Naive B cell (primary cell): ENCODE measurements around the gene SMARCA2. TPM values are rescaled to one million over a fixed set of nuclear protein-coding genes. Genes with fewer than 3 reads are reported as not detected.

Experiments used
- ATAC-seq, 2 donors: fragments of 150-1000 bp; cut with Tn5 transposase; 2 replicates each; pipeline ENCODE4 v1.10.0; 2021; ENCODE audit warnings: low read depth in 2 of 2, mild to moderate bottlenecking in 2 of 2, moderate library complexity in 2 of 2
- DNase-seq: peaks from one replicate; pipeline ENCODE4 v3.0.0; 2022
- H3K27ac Mint-ChIP-seq, 6 donors: one replicate each; pipeline ENCODE4 v1.8.0; 2020 to 2022; ENCODE audit warnings: mild to moderate bottlenecking in 6 of 6, mixed read lengths in 6 of 6, moderate library complexity in 5 of 6, inconsistent platforms in 2 of 6
- H3K27me3 Mint-ChIP-seq, 3 donors: one replicate each; pipeline ENCODE4 v1.8.0; 2021 to 2022; ENCODE audit warnings: mixed read lengths in 3 of 3, mild to moderate bottlenecking in 1 of 3
- H3K36me3 Mint-ChIP-seq, 2 donors: one replicate each; pipeline ENCODE4 v1.8.0; 2020 to 2022; ENCODE audit warnings: mixed read lengths in 2 of 2, inconsistent platforms in 1 of 2, mild to moderate bottlenecking in 1 of 2
- H3K4me1 Mint-ChIP-seq, 3 donors: one replicate each; pipeline ENCODE4 v1.8.0; 2020 to 2022; ENCODE audit warnings: mixed read lengths in 3 of 3, inconsistent platforms in 1 of 3, mild to moderate bottlenecking in 1 of 3, moderate library complexity in 1 of 3
- H3K4me3 Mint-ChIP-seq, 8 donors: one replicate each; pipeline ENCODE4 v1.8.0; 2020 to 2022; ENCODE audit warnings: mild to moderate bottlenecking in 8 of 8, mixed read lengths in 8 of 8, moderate library complexity in 8 of 8, inconsistent platforms in 2 of 8
- H3K9me3 Mint-ChIP-seq, 7 donors: one replicate each; pipeline ENCODE4 v1.8.0; 2020 to 2022; ENCODE audit warnings: mixed read lengths in 7 of 7, mild to moderate bottlenecking in 5 of 7, inconsistent platforms in 2 of 7, moderate library complexity in 1 of 7
- polyA plus RNA-seq, 6 donors: library from polyadenylated mRNA; unstranded; fragments of 300-500 nt; fragmentation: Illumina TruSeq; gene quantifications; one replicate each; pipeline ENCODE4 v1.2.3, GENCODE V29; 2021; ENCODE audit warnings: low read depth in 6 of 6

SMARCA2 gene
- polyA plus RNA-seq, 6 donors from 2014 or later: 22.4 to 58.5 (median 39.8) TPM

GRCh38 chr9:2233274-2233673 is 218.1 kb downstream of the SMARCA2 start:
- no peak overlapping the region for H3K4me3 Mint-ChIP-seq
- peaks cover 0 to 7% (median 4%) of the 10 kb centered on the region in 3 donors for H3K27me3 Mint-ChIP-seq
- ATAC-seq (no peak), DNase-seq (no peak)
- no peaks in the 10 kb centered on the region for H3K36me3 Mint-ChIP-seq
- peaks cover 10 to 21% (median 13%) of the 10 kb centered on the region in 3 donors for H3K4me1 Mint-ChIP-seq
- no peak overlapping the region for H3K27ac Mint-ChIP-seq
- peaks cover 0 to 7% (median 2%) of the 10 kb centered on the region in 7 donors for H3K9me3 Mint-ChIP-seq

GRCh38 chr9:2234371-2234893 is 219.3 kb downstream of the SMARCA2 start:
- Mint-ChIP-seq H3K27ac (no peak overlapping the region), H3K27me3 (peaks cover 0 to 7% (median 4%) of the 10 kb centered on the region in 3 donors), H3K36me3 (no peaks in the 10 kb centered on the region), H3K4me1 (peaks cover under 1 to 9% (median 2%) of the 10 kb centered on the region in 3 donors), H3K9me3 (peaks cover 0 to 7% (median 2%) of the 10 kb centered on the region in 7 donors), H3K4me3 (no peak overlapping the region)
- no peak for DNase-seq
- ATAC-seq: no peak

- no peak for DNase-seq
- ATAC-seq: no peak
- Mint-ChIP-seq H3K36me3 (no peaks in the 10 kb centered on the region), H3K4me1 (no peaks in the 10 kb centered on the region), H3K27me3 (peaks cover 0 to 15% (median 4%) of the 10 kb centered on the region in 3 donors), H3K27ac (no peak overlapping the region), H3K4me3 (no peak overlapping the region), H3K9me3 (peaks cover 0 to 2% (median 1%) of the 10 kb centered on the region in 7 donors)
Observed at GRCh38 chr9:2235623-2236022, 220.5 kb downstream of the SMARCA2 start.

- peaks cover 0 to 15% (median 4%) of the 10 kb centered on the region in 3 donors for H3K27me3 Mint-ChIP-seq
- peaks cover 1 to 8% (median 5%) of the 10 kb centered on the region in 3 donors for H3K4me1 Mint-ChIP-seq
- H3K36me3 Mint-ChIP-seq: no peaks in the 10 kb centered on the region
- ATAC-seq (no peak), DNase-seq (no peak)
- H3K4me3 Mint-ChIP-seq: no peak overlapping the region
- H3K9me3 Mint-ChIP-seq: no peaks in the 10 kb centered on the region
- H3K27ac Mint-ChIP-seq: no peak overlapping the region
Observed at GRCh38 chr9:2236850-2237249, 221.7 kb downstream of the SMARCA2 start.

GRCh38 chr9:2241461-2241835 is 226.3 kb downstream of the SMARCA2 start:
- Mint-ChIP-seq H3K27ac (peak overlapping the region in 3 of 6 donors; percentile 4 to 76 (median 22)), H3K36me3 (peaks cover 11 to 15% of the 10 kb centered on the region in 2 donors), H3K4me1 (peaks cover 12 to 21% (median 21%) of the 10 kb centered on the region in 3 donors), H3K9me3 (peaks cover 0 to 14% (median 10%) of the 10 kb centered on the region in 7 donors), H3K4me3 (peak overlapping the region; percentile 73 to 92 (median 86)), H3K27me3 (peaks cover 13 to 39% (median 20%) of the 10 kb centered on the region in 3 donors)
- ATAC-seq: peak in 1 of 2 donors; percentile 38
- no peak for DNase-seq

GRCh38 chr9:2241836-2242741 is 226.9 kb downstream of the SMARCA2 start:
- DNase-seq (peak; percentile 31), ATAC-seq (peak; percentile 77 to 79)
- peak overlapping the region; percentile 73 to 92 (median 86) for H3K4me3 Mint-ChIP-seq
- peaks cover 13 to 42% (median 24%) of the 10 kb centered on the region in 3 donors for H3K27me3 Mint-ChIP-seq
- peaks cover 0 to 14% (median 10%) of the 10 kb centered on the region in 7 donors for H3K9me3 Mint-ChIP-seq
- H3K4me1 Mint-ChIP-seq: peaks cover 12 to 21% (median 21%) of the 10 kb centered on the region in 3 donors
- H3K27ac Mint-ChIP-seq: peak overlapping the region in 5 of 6 donors; percentile 4 to 76 (median 28)
- H3K36me3 Mint-ChIP-seq: peaks cover 11 to 15% of the 10 kb centered on the region in 2 donors

GRCh38 chr9:2242831-2243330 is 227.7 kb downstream of the SMARCA2 start:
- peaks cover 0 to 14% (median 10%) of the 10 kb centered on the region in 7 donors for H3K9me3 Mint-ChIP-seq
- peaks cover 13 to 48% (median 29%) of the 10 kb centered on the region in 3 donors for H3K27me3 Mint-ChIP-seq
- no peak for DNase-seq
- H3K36me3 Mint-ChIP-seq: peaks cover 11 to 15% of the 10 kb centered on the region in 2 donors
- no peak for ATAC-seq
- H3K4me1 Mint-ChIP-seq: peaks cover 12 to 21% (median 21%) of the 10 kb centered on the region in 3 donors
- peak overlapping the region; percentile 73 to 92 (median 86) for H3K4me3 Mint-ChIP-seq
- peak overlapping the region in 1 of 6 donors; percentile 0 for H3K27ac Mint-ChIP-seq
